VCaP (cell line): ENCODE data around the gene CCND1.
"Not testable (repeated sequence)": the region's sequence is repeated elsewhere in the genome, so short reads cannot be mapped to it uniquely, and the experiment has no call there.

ENCODE experiments used
- H3K27ac ChIP-seq: fragments of 450-650 bp; 2 replicates; pipeline ENCODE4 v1.5.1; 2017
- TF ChIP-seq, protein P1 (sequence below): fragments of 450-650 bp; conservative IDR thresholded peaks from 2 replicates; pipeline ENCODE4 v1.5.1; 2017; ENCODE audit warnings: mild to moderate bottlenecking, moderate library complexity

Gene CCND1

DNA sequence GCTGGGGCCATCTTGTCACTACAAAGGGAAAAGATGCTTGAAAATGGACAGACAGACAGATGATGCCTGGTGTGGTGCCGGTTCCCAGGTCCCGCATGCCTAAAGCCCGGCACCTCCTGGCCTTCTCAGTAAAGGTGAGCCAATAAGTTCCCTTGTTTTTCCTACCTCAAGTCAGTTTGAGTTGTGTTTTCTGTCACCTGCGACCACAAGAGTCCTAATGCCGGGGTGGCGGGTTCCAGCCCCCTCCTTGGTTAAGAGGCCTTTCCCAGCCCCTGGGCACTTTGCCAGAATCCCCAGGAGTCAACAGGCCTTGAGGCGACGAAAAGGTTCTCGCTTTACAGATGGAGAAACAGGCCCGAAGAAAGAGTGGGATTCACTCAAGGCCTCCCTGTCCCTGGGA lies 53.8 kb downstream of the CCND1 start:
- TF ChIP-seq, protein P1, sequence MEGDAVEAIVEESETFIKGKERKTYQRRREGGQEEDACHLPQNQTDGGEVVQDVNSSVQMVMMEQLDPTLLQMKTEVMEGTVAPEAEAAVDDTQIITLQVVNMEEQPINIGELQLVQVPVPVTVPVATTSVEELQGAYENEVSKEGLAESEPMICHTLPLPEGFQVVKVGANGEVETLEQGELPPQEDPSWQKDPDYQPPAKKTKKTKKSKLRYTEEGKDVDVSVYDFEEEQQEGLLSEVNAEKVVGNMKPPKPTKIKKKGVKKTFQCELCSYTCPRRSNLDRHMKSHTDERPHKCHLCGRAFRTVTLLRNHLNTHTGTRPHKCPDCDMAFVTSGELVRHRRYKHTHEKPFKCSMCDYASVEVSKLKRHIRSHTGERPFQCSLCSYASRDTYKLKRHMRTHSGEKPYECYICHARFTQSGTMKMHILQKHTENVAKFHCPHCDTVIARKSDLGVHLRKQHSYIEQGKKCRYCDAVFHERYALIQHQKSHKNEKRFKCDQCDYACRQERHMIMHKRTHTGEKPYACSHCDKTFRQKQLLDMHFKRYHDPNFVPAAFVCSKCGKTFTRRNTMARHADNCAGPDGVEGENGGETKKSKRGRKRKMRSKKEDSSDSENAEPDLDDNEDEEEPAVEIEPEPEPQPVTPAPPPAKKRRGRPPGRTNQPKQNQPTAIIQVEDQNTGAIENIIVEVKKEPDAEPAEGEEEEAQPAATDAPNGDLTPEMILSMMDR = no peak
- no peak overlapping the region for H3K27ac ChIP-seq

DNA sequence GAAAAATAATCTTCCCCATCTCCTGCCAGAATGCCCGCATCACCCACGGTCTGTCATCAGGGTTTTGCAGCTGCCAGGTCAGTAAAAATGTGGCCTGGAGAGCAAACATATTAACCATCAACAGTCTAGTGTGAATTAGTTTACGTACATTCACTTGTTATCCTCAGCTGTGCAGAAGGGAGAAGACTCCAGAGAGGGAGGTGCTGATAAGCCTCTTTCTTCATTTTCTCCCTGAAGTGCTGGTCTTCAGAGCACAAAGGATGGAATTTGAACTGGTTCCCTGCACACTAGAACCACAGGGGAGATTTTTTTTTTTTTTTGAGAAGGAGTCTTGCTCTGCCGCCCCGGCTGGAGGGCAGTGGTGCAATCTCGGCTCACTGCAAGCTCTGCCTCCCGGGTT lies 54.6 kb downstream of the CCND1 start:
- H3K27ac ChIP-seq = no peak overlapping the region
- TF ChIP-seq, protein P1 = no peak

GRCh38 chr11:69695995-69696394 lies 55.0 kb downstream of the CCND1 start:
- not testable (repeated sequence) for H3K27ac ChIP-seq

- TF ChIP-seq, protein P1 = no peak
- no peak overlapping the region for H3K27ac ChIP-seq
Measured at GRCh38 chr11:69696749-69697468, 56.0 kb downstream of the CCND1 start.

DNA sequence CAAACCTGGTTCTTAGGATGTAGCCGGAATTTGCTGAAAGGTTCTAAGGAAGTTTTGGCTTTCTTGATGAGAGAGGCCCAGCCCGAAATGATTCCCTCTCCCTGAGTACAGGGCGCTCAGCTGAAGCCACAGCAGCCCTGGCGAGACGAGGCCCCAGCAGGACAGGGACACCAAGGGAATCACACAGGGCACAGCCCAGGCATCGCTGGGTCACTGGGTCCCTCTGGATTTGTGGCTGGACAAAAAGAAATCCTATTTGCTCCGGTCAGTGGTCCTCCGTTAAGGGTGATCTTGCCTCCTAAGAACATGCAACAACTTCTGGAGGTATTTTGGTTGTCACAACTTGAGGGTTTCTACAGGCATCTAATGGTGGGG lies 56.5 kb downstream of the CCND1 start:
- H3K27ac ChIP-seq = no peak overlapping the region
- TF ChIP-seq, protein P1 = no peak

- H3K27ac ChIP-seq = no peak overlapping the region; the same call in 1 of the 2 replicates
Measured at GRCh38 chr11:69697861-69698260, 56.9 kb downstream of the CCND1 start.

DNA sequence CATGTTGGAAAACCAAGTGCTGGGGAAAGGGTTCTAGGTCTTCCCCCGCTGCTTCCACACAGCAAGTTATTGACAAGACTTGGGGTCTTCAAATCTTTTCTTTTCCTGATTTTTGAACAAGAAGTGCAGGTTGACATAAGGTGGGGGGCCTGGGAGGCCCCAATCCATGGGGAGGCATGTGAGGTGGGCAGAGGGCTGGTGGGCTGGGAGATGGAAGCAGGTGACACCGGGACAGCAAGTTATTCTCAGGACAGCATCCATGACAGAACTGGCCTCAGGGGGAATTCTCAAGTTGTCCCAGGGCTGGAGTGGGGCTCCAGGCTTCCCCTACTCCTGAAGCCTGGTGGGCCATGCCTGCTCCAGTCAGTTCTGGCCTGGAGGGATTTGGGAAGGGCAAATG lies 57.4 kb downstream of the CCND1 start:
- TF ChIP-seq, protein P1 = no peak
- peak overlapping the region; percentile 37; the same call in 1 of the 2 replicates for H3K27ac ChIP-seq

More at GRCh38 chr11:69697861-69698260, 56.9 kb downstream of the CCND1 start:
- TF ChIP-seq, protein P1 = no peak

DNA sequence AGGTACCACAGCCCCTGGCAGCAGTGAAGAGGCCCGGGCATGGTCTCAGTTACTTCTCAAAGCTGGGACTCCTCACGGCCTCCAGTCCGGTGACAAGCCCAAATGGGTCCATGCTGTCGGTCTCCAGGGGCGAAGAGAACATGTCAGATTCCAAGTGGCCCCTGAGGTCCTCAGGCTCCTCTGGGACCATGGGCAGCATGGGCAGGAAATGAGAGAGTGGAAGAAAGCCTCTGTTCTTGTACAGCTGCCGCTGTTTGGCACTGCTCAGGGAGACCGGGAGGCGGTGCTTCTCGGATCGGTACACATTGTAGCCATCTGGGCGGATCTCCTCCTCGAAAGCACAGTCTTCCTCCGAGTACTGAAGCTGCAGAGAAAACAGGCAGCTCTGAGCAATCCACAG lies 58.3 kb downstream of the CCND1 start:
- TF ChIP-seq, protein P1 = no peak
- peak overlapping the region; percentile 37 for H3K27ac ChIP-seq
